Loucy (cell line): ENCODE results near the gene DCXR.

ENCODE experiments used
- H2AFZ ChIP-seq: fragments of 200-600 bp; sonication (generic); 2 replicates; pipeline ENCODE4 v1.6.0; 2016; ENCODE audit warnings: antibody characterized with exemption, mild to moderate bottlenecking, low read length, moderate library complexity
- H3F3A ChIP-seq: fragments of 200-600 bp; 2 replicates; pipeline ENCODE4 v1.6.0; 2016; ENCODE audit warnings: antibody characterized with exemption, low read depth, mild to moderate bottlenecking
- H3K27me3 ChIP-seq: fragments of 200-600 bp; sonication (generic); 2 replicates; pipeline ENCODE4 v1.6.1; 2014; ENCODE audit warnings: low read length, mild to moderate bottlenecking; ENCODE audit not compliant: insufficient read depth, poor library complexity, severe bottlenecking
- H3K36me3 ChIP-seq: fragments of 200-600 bp; sonication (generic); 2 replicates; pipeline ENCODE4 v1.6.1; 2016; ENCODE audit warnings: low read length; ENCODE audit not compliant: insufficient read depth
- H3K4me1 ChIP-seq: fragments of 200-600 bp; sonication (generic); 2 replicates; pipeline ENCODE4 v1.5.1; 2014; ENCODE audit warnings: low read length, mild to moderate bottlenecking; ENCODE audit not compliant: insufficient read depth, poor library complexity, severe bottlenecking
- H3K4me2 ChIP-seq: fragments of 200-600 bp; sonication (generic); 2 replicates; pipeline ENCODE4 v1.6.0; 2014; ENCODE audit warnings: antibody characterized with exemption, low read length, low read depth, mild to moderate bottlenecking; ENCODE audit not compliant: poor library complexity, severe bottlenecking
- H3K4me3 ChIP-seq: fragments of 200-600 bp; sonication (generic); 2 replicates; pipeline ENCODE4 v1.5.1; 2014; ENCODE audit warnings: low read length, mild to moderate bottlenecking, mixed read lengths; ENCODE audit not compliant: poor library complexity, severe bottlenecking
- H3K79me2 ChIP-seq: fragments of 200-600 bp; sonication (generic); 2 replicates; pipeline ENCODE4 v1.6.1; 2014; ENCODE audit warnings: low read length; ENCODE audit not compliant: insufficient read depth
- H3K9ac ChIP-seq: fragments of 200-600 bp; sonication (generic); 2 replicates; pipeline ENCODE4 v1.6.0; 2014; ENCODE audit warnings: mild to moderate bottlenecking, low read depth, low read length, moderate library complexity; ENCODE audit not compliant: poor library complexity, severe bottlenecking
- H3K9me2 ChIP-seq: fragments of 200-600 bp; sonication (generic); replicated peaks from 2 replicates; pipeline ENCODE4 v1.6.1; 2016; ENCODE audit warnings: low read depth, low read length, mixed read lengths
- H3K9me3 ChIP-seq: fragments of 200-600 bp; sonication (generic); 2 replicates; pipeline ENCODE4 v1.6.1; 2014; ENCODE audit warnings: mild to moderate bottlenecking, antibody characterized with exemption, low read length, low read depth; ENCODE audit not compliant: insufficient read depth
- H4K20me1 ChIP-seq: fragments of 200-600 bp; sonication (generic); 2 replicates; pipeline ENCODE4 v1.6.0; 2014; ENCODE audit warnings: antibody characterized with exemption, low read length, mild to moderate bottlenecking; ENCODE audit not compliant: insufficient read depth, poor library complexity, severe bottlenecking
- CTCF ChIP-seq: fragments of 200-600 bp; sonication (generic); conservative IDR thresholded peaks from 2 replicates; pipeline ENCODE4 v1.5.1; 2014; ENCODE audit warnings: mild to moderate bottlenecking, antibody characterized with exemption, low read length
- EZH2phosphoT487 ChIP-seq: fragments of 200-600 bp; IDR thresholded peaks from 2 replicates; pipeline ENCODE4 v1.6.1; 2018; ENCODE audit warnings: antibody characterized with exemption, mild to moderate bottlenecking, moderate library complexity, borderline replicate concordance

The DCXR gene

GRCh38 chr17:82013772-82014321 lies 23.6 kb downstream of the DCXR start:
- Histone ChIP-seq H3K4me2 (no peak overlapping the region), H3K27me3 (no peaks in the 10 kb centered on the region), H3F3A (no peaks in the 10 kb centered on the region), H3K9ac (no peak overlapping the region), H3K36me3 (no peaks in the 10 kb centered on the region), H3K9me2 (no peaks in the 10 kb centered on the region), H3K79me2 (no peaks in the 10 kb centered on the region), H3K9me3 (no peaks in the 10 kb centered on the region), H3K4me1 (no peaks in the 10 kb centered on the region), H2AFZ (no peak overlapping the region), H3K4me3 (no peak overlapping the region), H4K20me1 (no peaks in the 10 kb centered on the region)
- TF ChIP-seq CTCF (no peak), EZH2phosphoT487 (no peak)

GRCh38 chr17:82013341-82013740 lies 24.2 kb downstream of the DCXR start:
- no peaks in the 10 kb centered on the region for H3K9me3 ChIP-seq
- no peaks in the 10 kb centered on the region for H3F3A ChIP-seq
- H3K79me2 ChIP-seq: no peaks in the 10 kb centered on the region
- no peaks in the 10 kb centered on the region for H3K4me1 ChIP-seq
- no peak overlapping the region for H2AFZ ChIP-seq
- TF ChIP-seq CTCF: no peak
- TF ChIP-seq EZH2phosphoT487: no peak
- H4K20me1 ChIP-seq: no peaks in the 10 kb centered on the region
- H3K4me3 ChIP-seq: no peak overlapping the region
- no peaks in the 10 kb centered on the region for H3K36me3 ChIP-seq
- H3K4me2 ChIP-seq: no peak overlapping the region
- H3K9me2 ChIP-seq: no peaks in the 10 kb centered on the region
- H3K9ac ChIP-seq: no peak overlapping the region
- H3K27me3 ChIP-seq: no peaks in the 10 kb centered on the region

GRCh38 chr17:82012640-82013295 lies 24.7 kb downstream of the DCXR start:
- Histone ChIP-seq H3K9me2 (no peaks in the 10 kb centered on the region), H4K20me1 (no peaks in the 10 kb centered on the region), H3F3A (no peaks in the 10 kb centered on the region), H3K9ac (no peak overlapping the region), H3K36me3 (no peaks in the 10 kb centered on the region), H3K4me3 (no peak overlapping the region), H3K9me3 (no peaks in the 10 kb centered on the region), H3K79me2 (no peaks in the 10 kb centered on the region), H3K4me2 (no peak overlapping the region), H3K27me3 (no peaks in the 10 kb centered on the region), H3K4me1 (no peaks in the 10 kb centered on the region), H2AFZ (no peak overlapping the region)
- TF ChIP-seq EZH2phosphoT487: no peak
- TF ChIP-seq CTCF: no peak
